Vagina (tissue), 2 donors: ENCODE measurements around the gene ADAM30.

ENCODE experiments used
- POLR2A ChIP-seq, 2 donors: fragments of 450-650 bp; IDR thresholded peaks; one replicate each; pipeline ENCODE4 v1.6.1; 2017; ENCODE audit warnings: antibody characterized with exemption in 2 of 2, mild to moderate bottlenecking in 2 of 2, moderate library complexity in 2 of 2
- TF ChIP-seq, protein P1 (sequence below), 3 experiments: fragments of 450-650 bp in 2 of 3; fragments of 200-600 bp in 1 of 3; sonication (generic) in 1 of 3; IDR thresholded peaks; one replicate each; pipeline ENCODE4 v1.5.1; 2017 to 2019; ENCODE audit warnings: antibody characterized with exemption in 3 of 3, mild to moderate bottlenecking in 2 of 3, moderate library complexity in 2 of 3

DNA sequence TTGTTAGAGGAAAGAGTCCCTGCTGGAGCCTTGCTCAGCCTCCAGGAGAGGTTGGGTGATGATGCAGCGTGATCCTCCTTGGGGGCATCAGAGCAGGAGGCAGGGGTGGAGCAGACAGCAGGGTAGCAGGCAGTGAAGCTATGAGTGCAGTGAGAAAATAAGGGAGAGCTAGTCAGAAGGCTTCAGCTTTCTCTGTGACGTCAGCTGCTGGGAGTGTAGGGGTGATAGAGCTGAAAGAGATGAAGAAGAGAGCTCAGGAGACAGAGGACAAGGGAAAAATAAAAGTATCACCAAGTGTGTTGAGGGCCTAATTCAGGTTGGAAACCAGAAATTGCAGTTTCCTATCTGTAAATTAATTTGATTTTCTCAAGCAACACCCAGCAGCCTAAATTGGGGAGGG is 2.2 kb upstream of the ADAM30 start:
- no peak for TF ChIP-seq POLR2A (IDR thresholded peaks at IDR 0.05)
- TF ChIP-seq, protein P1, sequence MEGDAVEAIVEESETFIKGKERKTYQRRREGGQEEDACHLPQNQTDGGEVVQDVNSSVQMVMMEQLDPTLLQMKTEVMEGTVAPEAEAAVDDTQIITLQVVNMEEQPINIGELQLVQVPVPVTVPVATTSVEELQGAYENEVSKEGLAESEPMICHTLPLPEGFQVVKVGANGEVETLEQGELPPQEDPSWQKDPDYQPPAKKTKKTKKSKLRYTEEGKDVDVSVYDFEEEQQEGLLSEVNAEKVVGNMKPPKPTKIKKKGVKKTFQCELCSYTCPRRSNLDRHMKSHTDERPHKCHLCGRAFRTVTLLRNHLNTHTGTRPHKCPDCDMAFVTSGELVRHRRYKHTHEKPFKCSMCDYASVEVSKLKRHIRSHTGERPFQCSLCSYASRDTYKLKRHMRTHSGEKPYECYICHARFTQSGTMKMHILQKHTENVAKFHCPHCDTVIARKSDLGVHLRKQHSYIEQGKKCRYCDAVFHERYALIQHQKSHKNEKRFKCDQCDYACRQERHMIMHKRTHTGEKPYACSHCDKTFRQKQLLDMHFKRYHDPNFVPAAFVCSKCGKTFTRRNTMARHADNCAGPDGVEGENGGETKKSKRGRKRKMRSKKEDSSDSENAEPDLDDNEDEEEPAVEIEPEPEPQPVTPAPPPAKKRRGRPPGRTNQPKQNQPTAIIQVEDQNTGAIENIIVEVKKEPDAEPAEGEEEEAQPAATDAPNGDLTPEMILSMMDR (IDR thresholded peaks at IDR 0.05): no peak
